Activated CD8-positive, alpha-beta memory T cell treated with anti-CD3 and anti-CD28 coated beads, Interleukin-2, amount 50 U/mL, for 1 hour (primary cell): Measurements from ENCODE around the gene ETHE1.
A peak's percentile ranks its signal among the peaks of the same experiment; 100 is the strongest.
"Not testable (repeated sequence)": the region's sequence is repeated elsewhere in the genome, so short reads cannot be mapped to it uniquely, and the experiment has no call there.

Source experiments
- DNase-seq: peaks from one replicate; pipeline ENCODE4 v3.0.0-alpha.2; 2020; ENCODE audit errors: extremely low read depth

The ETHE1 gene

DNA sequence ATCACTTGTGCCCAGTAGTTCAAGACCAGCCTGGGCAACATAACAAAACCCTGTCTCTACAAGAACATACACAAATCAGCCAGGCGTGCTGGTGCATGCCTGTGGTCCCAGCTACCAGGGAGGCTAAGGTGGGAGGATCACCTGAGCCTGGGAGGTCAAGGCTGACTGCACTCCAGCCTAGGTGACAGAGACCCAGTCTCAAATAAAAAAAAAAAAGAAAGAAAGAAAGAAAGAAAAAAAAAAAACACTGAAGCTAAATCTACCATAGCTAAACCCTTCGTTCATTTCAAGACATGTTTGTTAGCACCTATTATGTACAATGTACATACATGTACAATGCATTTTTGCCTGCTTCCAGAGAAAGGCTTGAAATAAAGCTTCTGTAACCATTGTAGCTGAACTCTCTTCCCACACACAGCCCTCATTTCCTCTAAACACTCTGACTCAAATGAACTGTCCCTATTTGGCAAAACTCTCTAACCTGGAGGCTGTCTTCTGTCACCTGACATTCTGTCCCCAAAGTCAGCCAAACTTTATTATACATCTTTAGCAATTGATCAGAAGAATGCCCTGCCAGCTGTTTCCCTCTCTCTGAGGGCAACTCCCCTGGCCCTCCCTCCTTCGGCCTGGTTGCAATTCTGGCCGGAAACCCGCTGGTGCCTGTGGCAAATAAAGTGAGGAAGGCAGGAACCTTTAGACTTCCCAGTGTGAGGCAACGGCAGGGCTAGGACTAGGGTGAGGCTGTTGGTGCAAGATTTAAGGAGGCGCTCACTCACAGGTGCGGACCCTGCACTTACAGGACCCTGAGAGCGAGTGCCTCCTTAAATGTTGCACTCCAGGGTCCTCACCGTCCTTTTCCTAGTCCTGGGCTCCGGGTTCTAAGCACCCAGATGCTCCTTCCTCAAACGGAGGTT is 1.8 kb downstream of the ETHE1 start:
- no peak for DNase-seq

- not testable (repeated sequence) for DNase-seq
Measured at GRCh38 chr19:43523696-43524095, 3.3 kb downstream of the ETHE1 start.

DNA sequence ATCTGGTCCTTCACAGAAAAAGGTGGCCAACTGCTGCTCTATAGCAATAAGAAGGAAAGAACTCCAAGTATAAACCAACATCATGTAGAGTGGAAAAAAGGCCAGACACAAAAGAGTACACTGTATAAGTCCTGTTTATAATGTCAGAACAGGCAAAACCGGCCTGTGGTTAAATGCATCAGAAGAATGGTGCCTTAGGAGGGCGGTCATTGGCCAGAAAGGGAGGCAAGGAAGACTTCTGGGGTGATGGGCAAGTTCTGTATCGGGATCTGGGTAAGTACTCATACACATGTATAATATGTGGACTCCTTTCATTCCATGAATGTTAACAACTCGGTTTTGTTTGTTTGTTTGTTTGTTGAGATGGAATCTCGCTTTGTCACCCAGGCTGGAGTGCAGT is 4.1 kb downstream of the ETHE1 start:
- no peak for DNase-seq

- DNase-seq, result peak; percentile 68
Measured at GRCh38 chr19:43519436-43520088, 7.4 kb downstream of the ETHE1 start.

- no peak for DNase-seq
Measured at GRCh38 chr19:43518051-43518450, 8.9 kb downstream of the ETHE1 start.

- not testable (repeated sequence) for DNase-seq
Measured at GRCh38 chr19:43512399-43512798, 14.6 kb downstream of the ETHE1 start.

- DNase-seq, result no peak
Measured at GRCh38 chr19:43511324-43511723, 15.7 kb downstream of the ETHE1 start.

DNA sequence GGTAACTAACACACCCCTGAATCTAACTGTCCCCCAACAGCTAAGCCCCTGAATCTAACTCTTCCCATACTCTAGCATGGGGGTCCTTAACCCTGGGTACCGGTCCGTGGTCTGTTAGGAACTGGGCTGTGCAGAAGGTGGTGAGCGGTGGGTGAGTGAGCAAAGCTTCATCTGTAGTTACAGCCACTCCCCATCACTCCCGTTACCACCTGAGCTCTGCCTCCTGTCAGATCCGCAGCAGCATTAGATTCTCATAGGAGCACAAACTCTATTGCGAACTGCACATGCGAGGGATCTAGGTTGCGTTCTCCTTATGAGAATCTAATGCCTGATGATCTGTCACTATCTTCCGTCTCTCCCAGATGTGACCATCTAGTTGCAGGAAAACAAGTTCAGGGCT is 16.3 kb downstream of the ETHE1 start:
- no peak for DNase-seq

DNA sequence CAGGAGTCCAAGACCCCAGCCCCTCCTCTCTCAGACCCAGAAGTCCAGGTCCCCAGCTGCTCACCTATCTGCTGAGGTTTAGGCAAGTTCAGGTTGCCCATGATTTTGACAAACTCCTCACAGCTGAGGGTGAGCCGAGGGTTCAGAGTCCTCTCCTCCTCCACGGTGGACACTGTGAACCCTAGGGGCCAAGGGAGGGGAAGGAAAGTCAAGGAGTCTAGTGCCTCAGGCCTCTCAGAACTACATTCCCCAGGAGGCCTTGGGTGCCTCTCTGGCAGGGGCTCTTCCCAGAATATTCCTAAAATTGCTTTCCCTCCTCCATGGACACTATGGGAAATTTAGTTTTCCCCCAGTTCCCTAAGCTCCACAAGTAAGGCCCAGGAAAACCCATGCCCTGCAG is 19.1 kb downstream of the ETHE1 start:
- no peak for DNase-seq

- no peak for DNase-seq
Measured at GRCh38 chr19:43506629-43507028, 20.4 kb downstream of the ETHE1 start.

DNA sequence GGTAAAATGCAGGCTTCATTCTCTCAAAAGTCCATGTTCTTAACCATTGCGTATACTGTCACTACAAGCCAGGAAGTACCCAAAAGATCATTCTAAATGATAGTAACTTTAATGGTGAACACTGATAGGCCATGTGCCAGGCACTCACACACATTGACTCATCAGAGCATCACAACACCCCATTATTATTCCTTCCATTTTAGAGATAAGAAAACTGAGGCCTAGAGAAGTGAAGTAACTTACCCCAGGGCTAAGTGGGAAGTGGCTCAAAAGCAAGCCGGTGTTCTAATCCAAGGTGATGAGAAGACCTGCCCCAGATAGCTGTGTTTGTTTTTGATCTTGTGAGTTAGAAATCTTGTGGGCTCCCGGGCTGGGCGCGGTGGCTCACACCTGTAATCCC is 21.1 kb downstream of the ETHE1 start:
- no peak for DNase-seq

DNA sequence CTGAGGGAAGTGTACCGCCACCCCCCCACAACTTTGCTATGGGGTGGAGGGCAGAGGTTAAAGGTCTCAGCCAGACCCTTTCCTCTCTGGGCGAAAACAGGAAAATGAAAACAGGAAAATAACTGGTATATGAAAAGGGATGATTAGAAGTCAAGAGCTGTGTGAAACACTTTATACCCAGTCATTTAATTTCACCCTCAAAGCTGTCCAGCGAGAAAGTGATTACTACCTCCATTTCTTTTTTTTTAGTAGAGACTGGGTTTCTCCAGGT is 21.9 kb downstream of the ETHE1 start:
- DNase-seq, result no peak

GRCh38 chr19:43504426-43505185 is 22.4 kb downstream of the ETHE1 start, which contains the start of gene PHLDB3:
PHLDB3 (minus strand) TSS chr19:43504746; CDS start chr19:43504118, 628 bp downstream.
- no peak for DNase-seq

GRCh38 chr19:43503501-43504425 is 23.2 kb downstream of the ETHE1 start:
- DNase-seq, result peak; percentile 95

DNA sequence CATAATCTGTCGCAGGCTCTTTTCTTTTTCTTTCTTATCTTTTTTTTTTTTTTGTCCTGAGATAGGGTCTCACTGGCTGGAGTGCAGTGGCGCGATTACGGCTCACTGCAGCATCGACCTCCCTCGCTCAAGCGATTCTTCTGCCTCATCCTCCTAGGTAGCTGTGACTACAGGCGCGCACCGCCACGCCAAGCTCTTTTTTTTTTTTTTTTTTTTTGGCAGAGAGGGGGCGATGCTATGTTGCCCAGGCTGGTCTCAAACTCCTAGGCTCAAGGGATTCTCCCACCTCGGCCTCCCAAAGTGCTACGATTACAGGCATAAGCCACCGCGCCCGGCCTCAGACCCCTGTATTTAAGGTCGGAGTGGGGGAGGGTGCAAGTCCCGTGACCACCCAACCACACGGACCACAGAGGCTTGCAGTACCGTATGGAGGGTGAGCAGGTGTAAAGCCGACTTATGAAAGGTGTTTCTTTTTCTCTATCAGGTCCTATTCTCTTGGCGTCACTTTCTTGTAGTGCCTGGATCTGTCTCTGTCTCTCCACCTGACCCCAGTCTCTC is 24.5 kb downstream of the ETHE1 start:
- DNase-seq, result no peak

GRCh38 chr19:43501661-43502418 is 25.2 kb downstream of the ETHE1 start:
- no peak for DNase-seq

GRCh38 chr19:43499042-43499441 is 28.0 kb downstream of the ETHE1 start:
- DNase-seq, result no peak

DNA sequence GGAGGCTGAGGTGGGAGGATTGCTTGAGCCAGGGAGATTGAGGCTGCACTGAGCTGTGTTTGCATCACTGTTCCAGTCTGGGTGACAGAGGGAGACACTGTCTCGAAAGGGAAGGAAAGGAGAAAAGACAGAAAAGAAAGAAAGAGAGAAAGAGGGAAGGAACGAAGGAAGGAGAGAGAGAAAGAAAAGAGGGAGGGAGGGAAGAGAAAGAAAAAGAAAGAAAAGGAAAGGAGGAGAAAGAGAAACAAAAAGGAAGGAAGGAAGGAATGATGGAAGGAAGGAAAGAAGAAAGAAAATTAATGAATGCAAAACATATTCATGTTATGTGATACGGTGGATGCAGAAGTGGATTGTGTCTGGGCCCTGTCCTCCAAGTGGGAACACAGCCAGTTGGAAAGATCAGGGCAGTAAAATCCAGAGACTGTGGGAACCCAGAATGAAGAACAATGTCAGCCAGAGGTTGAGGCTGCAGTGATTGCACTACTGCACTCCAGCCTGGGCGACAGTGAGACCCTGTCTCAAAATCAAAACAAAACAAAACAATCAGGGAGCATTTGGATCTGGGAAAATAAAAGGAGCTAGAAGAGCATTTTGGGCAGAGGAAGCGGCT is 28.7 kb downstream of the ETHE1 start:
- no peak for DNase-seq

DNA sequence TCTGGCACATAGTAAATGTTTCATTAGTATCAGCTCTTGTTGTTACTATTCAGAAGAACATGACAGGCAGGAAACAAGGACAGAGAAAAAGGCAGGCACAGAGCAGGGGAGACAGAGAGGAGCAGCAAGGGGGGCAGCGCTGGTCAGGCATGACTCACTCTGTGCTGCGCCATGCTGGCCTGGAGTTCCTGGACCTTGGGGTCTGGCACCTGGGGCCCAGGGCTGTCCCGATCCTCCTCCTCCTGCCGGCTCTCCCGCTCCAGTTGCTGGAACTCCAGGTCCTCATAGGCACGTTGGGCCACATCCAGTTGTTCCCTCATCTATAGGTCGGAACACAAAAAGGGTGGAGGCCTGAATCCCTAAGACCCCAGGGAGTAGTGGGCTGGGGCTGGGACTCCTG is 30.0 kb downstream of the ETHE1 start:
- DNase-seq, result no peak

DNA sequence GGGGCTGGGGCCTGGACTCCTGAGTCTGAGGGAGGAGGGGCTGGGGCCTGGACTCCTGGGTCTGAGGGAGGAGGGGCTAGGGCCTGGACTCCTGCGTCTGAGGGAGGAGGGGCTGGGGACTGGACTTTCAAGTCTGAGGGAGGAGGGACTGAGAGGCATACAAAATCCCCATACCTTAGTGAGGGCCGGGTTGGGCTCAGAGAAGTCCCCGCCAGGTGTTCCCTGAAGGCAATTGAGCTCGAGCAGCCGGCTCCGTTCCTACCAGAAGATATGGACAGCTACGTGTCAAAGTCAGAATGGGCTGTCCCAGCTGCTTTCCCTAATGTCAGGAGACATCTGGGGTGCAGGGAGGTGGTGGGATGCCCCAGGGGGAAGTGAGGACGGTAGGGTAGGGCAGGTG is 31.9 kb downstream of the ETHE1 start:
- no peak for DNase-seq
